WERI-Rb-1 (cell line): ENCODE measurements around the gene RRP7A.

Source experiments
- DNase-seq: peaks from one replicate; pipeline ENCODE4 v3.0.0-alpha.2; 2020
- H3K27ac ChIP-seq: fragments of 250-450 bp; sonication (Bioruptor Pico); 2 replicates; pipeline ENCODE4 v1.5.1; 2020; ENCODE audit warnings: mild to moderate bottlenecking, moderate library complexity
- H3K27me3 ChIP-seq: fragments of 250-450 bp; sonication (Bioruptor Pico); 2 replicates; pipeline ENCODE4 v1.5.1; 2021; ENCODE audit warnings: mild to moderate bottlenecking, low read depth, moderate library complexity; ENCODE audit not compliant: insufficient read depth, severe bottlenecking
- H3K36me3 ChIP-seq: fragments of 250-450 bp; sonication (Bioruptor Pico); 2 replicates; pipeline ENCODE4 v1.5.1; 2020; ENCODE audit warnings: mild to moderate bottlenecking, moderate library complexity
- H3K4me3 ChIP-seq: 2 replicates; pipeline ENCODE4 v1.5.1; 2011; ENCODE audit warnings: low read depth, mild to moderate bottlenecking, control low read depth, low read length
- H3K9me3 ChIP-seq: fragments of 250-450 bp; sonication (Bioruptor Pico); 2 replicates; pipeline ENCODE4 v1.5.1; 2021; ENCODE audit warnings: mild to moderate bottlenecking, moderate library complexity; ENCODE audit not compliant: severe bottlenecking
- TF ChIP-seq, protein P1 (sequence below): IDR thresholded peaks from 2 replicates; pipeline ENCODE4 v1.5.1; 2011; ENCODE audit warnings: low read depth, mild to moderate bottlenecking, control low read depth, inconsistent platforms, low read length

Gene RRP7A

DNA sequence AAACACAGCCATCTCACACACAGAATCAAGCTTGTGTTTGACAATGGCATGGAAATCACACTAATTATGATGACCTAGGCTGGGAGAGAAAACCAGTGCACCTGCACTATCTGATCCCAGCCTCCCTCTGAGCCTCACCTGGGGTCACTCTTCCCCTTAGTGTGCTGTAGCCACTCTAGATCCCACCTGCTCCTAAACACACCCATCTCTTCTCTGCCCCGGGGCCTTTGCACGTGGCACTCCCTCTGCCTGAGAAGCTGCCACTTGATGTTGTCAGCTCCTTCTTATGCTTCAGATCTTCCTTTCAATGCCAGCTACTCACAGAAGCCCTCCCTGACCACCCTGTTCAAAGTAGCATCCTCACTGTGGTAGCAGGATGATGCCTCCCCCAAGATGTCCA lies 44.5 kb downstream of the RRP7A start:
- H3K4me3 ChIP-seq: no peak overlapping the region
- H3K9me3 ChIP-seq: no peaks in the 10 kb centered on the region
- no peaks in the 10 kb centered on the region for H3K36me3 ChIP-seq
- H3K27me3 ChIP-seq: no peaks in the 10 kb centered on the region
- no peak overlapping the region for H3K27ac ChIP-seq
- no peak for DNase-seq
- TF ChIP-seq, protein P1, sequence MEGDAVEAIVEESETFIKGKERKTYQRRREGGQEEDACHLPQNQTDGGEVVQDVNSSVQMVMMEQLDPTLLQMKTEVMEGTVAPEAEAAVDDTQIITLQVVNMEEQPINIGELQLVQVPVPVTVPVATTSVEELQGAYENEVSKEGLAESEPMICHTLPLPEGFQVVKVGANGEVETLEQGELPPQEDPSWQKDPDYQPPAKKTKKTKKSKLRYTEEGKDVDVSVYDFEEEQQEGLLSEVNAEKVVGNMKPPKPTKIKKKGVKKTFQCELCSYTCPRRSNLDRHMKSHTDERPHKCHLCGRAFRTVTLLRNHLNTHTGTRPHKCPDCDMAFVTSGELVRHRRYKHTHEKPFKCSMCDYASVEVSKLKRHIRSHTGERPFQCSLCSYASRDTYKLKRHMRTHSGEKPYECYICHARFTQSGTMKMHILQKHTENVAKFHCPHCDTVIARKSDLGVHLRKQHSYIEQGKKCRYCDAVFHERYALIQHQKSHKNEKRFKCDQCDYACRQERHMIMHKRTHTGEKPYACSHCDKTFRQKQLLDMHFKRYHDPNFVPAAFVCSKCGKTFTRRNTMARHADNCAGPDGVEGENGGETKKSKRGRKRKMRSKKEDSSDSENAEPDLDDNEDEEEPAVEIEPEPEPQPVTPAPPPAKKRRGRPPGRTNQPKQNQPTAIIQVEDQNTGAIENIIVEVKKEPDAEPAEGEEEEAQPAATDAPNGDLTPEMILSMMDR: no peak

DNA sequence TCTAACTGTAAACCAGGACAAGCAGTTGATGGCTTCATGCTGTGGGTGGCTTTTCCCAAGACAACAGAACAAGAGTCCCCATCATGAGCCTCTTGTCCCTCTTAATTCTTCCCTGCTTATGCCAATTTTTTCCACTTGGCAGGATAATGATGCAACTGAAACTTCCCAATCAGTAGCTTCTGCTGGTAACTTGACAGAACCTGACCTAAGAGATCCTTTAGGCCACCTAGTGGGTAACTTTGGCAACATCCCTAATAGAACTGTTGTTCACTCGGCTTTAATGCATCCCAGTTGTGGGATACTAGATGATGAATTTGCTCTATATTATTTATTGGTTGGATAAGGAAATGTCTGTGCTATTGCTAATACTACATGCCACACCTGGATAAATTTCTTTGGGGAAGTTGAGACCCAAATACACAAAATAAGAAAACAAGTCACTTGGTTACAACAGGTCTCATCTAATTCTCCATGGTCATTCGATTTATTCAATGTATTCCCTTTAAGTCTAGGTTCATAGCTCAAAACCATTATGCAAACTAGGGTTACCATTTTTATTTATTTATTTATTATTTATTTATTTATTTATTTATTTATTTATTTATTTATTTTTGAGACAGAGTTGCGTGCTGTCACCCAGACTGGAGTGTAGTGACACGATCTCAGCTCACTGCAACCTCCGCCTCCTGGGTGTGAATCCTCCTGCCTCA lies 46.0 kb downstream of the RRP7A start:
- DNase-seq: peak; percentile 20
- Histone ChIP-seq H3K9me3 (no peaks in the 10 kb centered on the region), H3K27me3 (no peaks in the 10 kb centered on the region), H3K4me3 (no peak overlapping the region), H3K27ac (no peak overlapping the region), H3K36me3 (no peaks in the 10 kb centered on the region)
- TF ChIP-seq, protein P1: peak; percentile 64

DNA sequence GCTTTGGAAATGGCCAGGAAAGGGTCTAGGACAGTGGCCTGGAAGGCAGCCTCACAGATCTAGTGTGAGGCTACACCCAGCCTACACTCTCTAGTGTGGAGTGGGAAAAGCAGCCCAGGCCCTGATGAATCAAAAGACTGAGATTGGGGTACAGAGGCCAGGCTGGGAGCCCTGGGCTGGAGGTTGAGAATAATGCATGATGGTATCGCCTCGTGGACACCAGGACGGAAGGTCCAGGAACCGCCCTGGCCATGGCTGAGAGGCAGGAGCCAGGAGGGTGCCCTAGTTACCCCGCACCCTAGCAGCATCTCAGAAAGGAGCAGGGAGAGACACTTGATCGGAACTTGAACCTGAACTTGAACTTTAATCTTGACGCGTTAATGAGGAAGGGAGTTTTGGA lies 46.9 kb downstream of the RRP7A start:
- H3K9me3 ChIP-seq: no peaks in the 10 kb centered on the region
- H3K4me3 ChIP-seq: no peak overlapping the region
- TF ChIP-seq, protein P1: no peak
- no peaks in the 10 kb centered on the region for H3K27me3 ChIP-seq
- no peak for DNase-seq
- no peak overlapping the region for H3K27ac ChIP-seq
- H3K36me3 ChIP-seq: no peaks in the 10 kb centered on the region

DNA sequence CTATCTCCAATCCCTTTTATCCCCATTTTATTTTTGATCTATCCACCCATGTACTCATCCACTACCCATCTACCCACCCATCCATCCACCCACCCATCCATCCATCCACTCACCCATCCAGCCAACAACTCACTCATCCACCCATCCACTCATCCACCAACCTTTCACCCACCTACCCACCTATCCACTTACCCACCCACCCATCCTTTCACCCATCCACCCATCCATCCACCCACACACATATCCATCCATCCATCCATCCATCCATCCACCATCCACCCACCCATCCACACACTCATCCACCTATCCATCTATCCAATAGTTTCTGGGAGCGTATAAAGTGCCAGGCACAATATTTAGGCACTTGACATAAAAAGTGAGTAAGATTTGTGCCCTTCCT lies 48.2 kb downstream of the RRP7A start:
- Histone ChIP-seq H3K9me3 (no peaks in the 10 kb centered on the region), H3K27ac (no peak overlapping the region), H3K27me3 (no peaks in the 10 kb centered on the region), H3K4me3 (no peak overlapping the region), H3K36me3 (no peaks in the 10 kb centered on the region)
- DNase-seq: no peak
- TF ChIP-seq, protein P1: no peak

DNA sequence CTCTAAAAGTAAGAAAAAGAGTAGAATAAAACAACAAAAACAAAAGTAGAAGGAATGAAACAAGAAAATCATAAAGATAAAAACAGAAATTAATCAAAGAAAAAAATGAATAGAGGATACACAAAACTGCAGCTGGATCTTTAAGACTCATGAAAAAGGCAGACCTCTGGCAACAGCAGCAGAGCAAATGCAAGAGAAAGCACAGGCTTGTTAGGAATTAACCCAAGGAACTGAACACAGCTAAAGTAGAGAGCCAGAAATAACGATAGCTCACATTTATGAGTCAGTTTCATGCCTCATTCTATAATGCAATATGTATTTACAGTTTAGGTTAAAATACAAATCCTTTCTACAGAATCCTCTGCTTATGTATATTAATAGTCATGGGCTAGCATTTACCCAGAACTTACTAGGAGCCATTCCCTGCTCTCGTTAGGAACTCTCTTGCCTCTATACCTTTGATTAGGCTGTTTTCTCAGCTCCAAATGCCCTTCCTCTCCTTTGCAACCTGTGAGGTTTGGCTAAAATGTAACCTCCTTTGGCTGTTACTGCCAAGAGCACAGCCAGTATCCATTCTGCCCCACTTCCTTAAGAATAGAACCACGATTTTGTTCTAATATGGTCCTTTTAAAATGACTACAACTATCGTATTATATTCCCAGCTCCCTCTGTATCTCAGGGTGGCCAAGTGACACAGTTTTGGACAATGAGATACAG lies 49.1 kb downstream of the RRP7A start:
- TF ChIP-seq, protein P1: no peak
- no peak overlapping the region for H3K4me3 ChIP-seq
- DNase-seq: no peak
- H3K9me3 ChIP-seq: no peaks in the 10 kb centered on the region
- no peaks in the 10 kb centered on the region for H3K36me3 ChIP-seq
- H3K27ac ChIP-seq: no peak overlapping the region
- H3K27me3 ChIP-seq: no peaks in the 10 kb centered on the region
